OCI-LY7 (cell line): ENCODE data around the gene VARS2. TPM values are rescaled to one million over a fixed set of nuclear protein-coding genes. Genes with fewer than 3 reads are reported as not detected.
"Not testable (repeated sequence)": the region's sequence is repeated elsewhere in the genome, so short reads cannot be mapped to it uniquely, and the experiment has no call there.

ENCODE experiments used
- BruUV-seq: library from RNA; stranded (reverse); fragments of 400-500 nt; replicated peaks from 2 replicates; lab custom pipeline; 2021; lab: Mats Ljungman, UMichigan
- CTCF ChIA-PET: fragments of 300-600 bp; sonication (Branson Sonifier 250); formaldehyde crosslinking; loops from one replicate; lab custom pipeline; 2022; ENCODE audit warnings: antibody characterized with exemption; ENCODE audit not compliant: unreplicated experiment; lab: Charles Lee
- POLR2A ChIA-PET: fragments of 300-600 bp; sonication (Branson Sonifier 250); formaldehyde crosslinking; loops from one replicate; lab custom pipeline; 2022; ENCODE audit warnings: antibody characterized with exemption; lab: Charles Lee
- DNase-seq: peaks from one replicate; pipeline ENCODE4 v3.0.0-alpha.2; 2015; ENCODE audit warnings: low spot score
- H2AFZ ChIP-seq: fragments of 200-600 bp; sonication (generic), shearing (Covaris generic); 2 replicates; pipeline ENCODE4 v1.6.1; 2014; ENCODE audit warnings: mild to moderate bottlenecking, antibody characterized with exemption, low read length, moderate library complexity
- H3K27ac ChIP-seq: fragments of 200-600 bp; sonication (generic); 2 replicates; pipeline ENCODE4 v1.5.1; 2014; ENCODE audit warnings: mixed run types, low read depth, mild to moderate bottlenecking, moderate library complexity, low read length, inconsistent platforms; ENCODE audit not compliant: poor library complexity, severe bottlenecking
- H3K36me3 ChIP-seq: fragments of 200-600 bp; sonication (generic); 2 replicates; pipeline ENCODE4 v1.6.1; 2014; ENCODE audit warnings: mild to moderate bottlenecking, antibody characterized with exemption, low read length, moderate library complexity, mixed read lengths; ENCODE audit not compliant: insufficient read depth
- H3K4me1 ChIP-seq: fragments of 200-600 bp; sonication (generic); 2 replicates; pipeline ENCODE4 v1.5.1; 2014; ENCODE audit warnings: mild to moderate bottlenecking, low read length; ENCODE audit not compliant: insufficient read depth, poor library complexity, severe bottlenecking
- H3K4me2 ChIP-seq: fragments of 200-600 bp; sonication (generic); 2 replicates; pipeline ENCODE4 v1.6.1; 2014; ENCODE audit warnings: mild to moderate bottlenecking, low read length
- H3K4me3 ChIP-seq: fragments of 200-600 bp; sonication (generic); 2 replicates; pipeline ENCODE4 v1.5.1; 2014; ENCODE audit warnings: mild to moderate bottlenecking, low read depth, low read length; ENCODE audit not compliant: poor library complexity, severe bottlenecking
- H3K79me2 ChIP-seq: fragments of 200-600 bp; sonication (generic); 2 replicates; pipeline ENCODE4 v1.6.1; 2016; ENCODE audit warnings: low read depth, mild to moderate bottlenecking, low read length, moderate library complexity, mixed read lengths; ENCODE audit not compliant: insufficient read depth
- H3K9me2 ChIP-seq: fragments of 200-600 bp; sonication (generic); 2 replicates; pipeline ENCODE4 v1.6.1; 2016; ENCODE audit warnings: mild to moderate bottlenecking, low read length, mixed read lengths; ENCODE audit not compliant: insufficient read depth
- H3K9me3 ChIP-seq: fragments of 200-600 bp; sonication (generic); 2 replicates; pipeline ENCODE4 v1.6.1; 2014; ENCODE audit warnings: mild to moderate bottlenecking, mixed run types, low read length, mixed read lengths
- H4K20me1 ChIP-seq: fragments of 200-600 bp; sonication (generic); 2 replicates; pipeline ENCODE4 v1.6.1; 2014; ENCODE audit warnings: mild to moderate bottlenecking, antibody characterized with exemption, low read length, moderate library complexity, mixed read lengths; ENCODE audit not compliant: insufficient read depth
- EZH2phosphoT487 ChIP-seq: fragments of 200-600 bp; sonication (generic); IDR thresholded peaks from 2 replicates; pipeline ENCODE4 v1.6.1; 2018; ENCODE audit warnings: low read depth, borderline replicate concordance, mild to moderate bottlenecking, mixed run types, antibody characterized with exemption, low read length, moderate library complexity, mixed read lengths
- intact Hi-C: fragments of 100-400 bp; cut with micrococcal nuclease; formaldehyde crosslinking; loops from one replicate; pipeline ENCODE4 v1.10.0; 2022; ENCODE audit not compliant: unreplicated experiment
- total RNA-seq, 2 experiments: library from RNA; depleted of rRNA in 1 of 2; stranded (reverse); fragments of >200 nt in 1 of 2; shearing (Covaris generic) in 1 of 2; gene quantifications; 2 replicates each; pipeline ENCODE4 v1.2.3, GENCODE V29; 2014 to 2022
- TF ChIP-seq, protein P1 (sequence below): fragments of 200-600 bp; sonication (generic); conservative IDR thresholded peaks from 2 replicates; pipeline ENCODE4 v1.5.1; 2014; ENCODE audit warnings: mild to moderate bottlenecking, antibody characterized with exemption, low read length, moderate library complexity, mixed read lengths

Gene VARS2
- total RNA-seq, 2 experiments from 2014 or later: 81.8 to 98.9 TPM

- no peaks in the 10 kb centered on the region for H3K36me3 ChIP-seq
- CTCF ChIA-PET: no interaction called here
- H2AFZ ChIP-seq: no peak overlapping the region
- no peak overlapping the region for H3K27ac ChIP-seq
- no peak for DNase-seq
- no peaks in the 10 kb centered on the region for H3K4me1 ChIP-seq
- POLR2A ChIA-PET: no interaction called here
- intact Hi-C loops: no loop called here
- H3K9me2 ChIP-seq: no peaks in the 10 kb centered on the region
- no TSS peak for BruUV-seq
- H3K9me3 ChIP-seq: peaks cover 16% of the 10 kb centered on the region; the same call in 1 of the 2 replicates
- no peaks in the 10 kb centered on the region for H3K79me2 ChIP-seq
- H4K20me1 ChIP-seq: no peaks in the 10 kb centered on the region
- TF ChIP-seq, protein P1, sequence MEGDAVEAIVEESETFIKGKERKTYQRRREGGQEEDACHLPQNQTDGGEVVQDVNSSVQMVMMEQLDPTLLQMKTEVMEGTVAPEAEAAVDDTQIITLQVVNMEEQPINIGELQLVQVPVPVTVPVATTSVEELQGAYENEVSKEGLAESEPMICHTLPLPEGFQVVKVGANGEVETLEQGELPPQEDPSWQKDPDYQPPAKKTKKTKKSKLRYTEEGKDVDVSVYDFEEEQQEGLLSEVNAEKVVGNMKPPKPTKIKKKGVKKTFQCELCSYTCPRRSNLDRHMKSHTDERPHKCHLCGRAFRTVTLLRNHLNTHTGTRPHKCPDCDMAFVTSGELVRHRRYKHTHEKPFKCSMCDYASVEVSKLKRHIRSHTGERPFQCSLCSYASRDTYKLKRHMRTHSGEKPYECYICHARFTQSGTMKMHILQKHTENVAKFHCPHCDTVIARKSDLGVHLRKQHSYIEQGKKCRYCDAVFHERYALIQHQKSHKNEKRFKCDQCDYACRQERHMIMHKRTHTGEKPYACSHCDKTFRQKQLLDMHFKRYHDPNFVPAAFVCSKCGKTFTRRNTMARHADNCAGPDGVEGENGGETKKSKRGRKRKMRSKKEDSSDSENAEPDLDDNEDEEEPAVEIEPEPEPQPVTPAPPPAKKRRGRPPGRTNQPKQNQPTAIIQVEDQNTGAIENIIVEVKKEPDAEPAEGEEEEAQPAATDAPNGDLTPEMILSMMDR: no peak
- TF ChIP-seq EZH2phosphoT487: no peak
- no peak overlapping the region for H3K4me2 ChIP-seq
- no peak overlapping the region for H3K4me3 ChIP-seq
Observed at GRCh38 chr6:30870546-30870945, 43.5 kb upstream of the VARS2 start.

GRCh38 chr6:30871592-30872183 is 42.4 kb upstream of the VARS2 start:
- BruUV-seq: no TSS peak
- Histone ChIP-seq H3K4me1 (peaks cover 6% of the 10 kb centered on the region), H2AFZ (no peak overlapping the region), H3K9me2 (no peaks in the 10 kb centered on the region), H4K20me1 (no peaks in the 10 kb centered on the region), H3K79me2 (no peaks in the 10 kb centered on the region), H3K36me3 (no peaks in the 10 kb centered on the region), H3K4me2 (no peak overlapping the region), H3K27ac (no peak overlapping the region), H3K4me3 (no peak overlapping the region), H3K9me3 (peaks cover 16% of the 10 kb centered on the region; the same call in 1 of the 2 replicates)
- TF ChIP-seq EZH2phosphoT487: no peak
- TF ChIP-seq, protein P1: no peak
- CTCF ChIA-PET: no interaction called here
- no peak for DNase-seq
- POLR2A ChIA-PET: no interaction called here
- intact Hi-C loops: no loop called here

GRCh38 chr6:30873137-30873640 is 40.8 kb upstream of the VARS2 start:
- no peak overlapping the region for H3K4me2 ChIP-seq
- H3K9me2 ChIP-seq: no peaks in the 10 kb centered on the region
- H2AFZ ChIP-seq: no peak overlapping the region
- peaks cover 16% of the 10 kb centered on the region; the same call in 1 of the 2 replicates for H3K9me3 ChIP-seq
- intact Hi-C loops: no loop called here
- DNase-seq: no peak
- peaks cover 13% of the 10 kb centered on the region for H3K4me1 ChIP-seq
- H3K79me2 ChIP-seq: no peaks in the 10 kb centered on the region
- no TSS peak for BruUV-seq
- no peaks in the 10 kb centered on the region for H4K20me1 ChIP-seq
- ChIA-PET CTCF (no interaction called here), POLR2A (no interaction called here)
- no peak overlapping the region for H3K4me3 ChIP-seq
- no peaks in the 10 kb centered on the region for H3K36me3 ChIP-seq
- no peak for TF ChIP-seq EZH2phosphoT487
- TF ChIP-seq, protein P1: no peak
- H3K27ac ChIP-seq: no peak overlapping the region

- intact Hi-C loops, H3K79me2 ChIP-seq, DNase-seq, H4K20me1 ChIP-seq, H2AFZ ChIP-seq, BruUV-seq, H3K9me2 ChIP-seq, H3K4me2 ChIP-seq, H3K27ac ChIP-seq, H3K4me3 ChIP-seq, POLR2A ChIA-PET, CTCF ChIA-PET, H3K36me3 ChIP-seq: not testable (repeated sequence)
- peaks cover 13% of the 10 kb centered on the region for H3K4me1 ChIP-seq
- H3K9me3 ChIP-seq: peaks cover 16% of the 10 kb centered on the region; the same call in 1 of the 2 replicates
Observed at GRCh38 chr6:30873795-30874194, 40.2 kb upstream of the VARS2 start.
